Nephron (organoid): ENCODE results near the gene TMEM14A.
"Not testable (repeated sequence)": the region's sequence is repeated elsewhere in the genome, so short reads cannot be mapped to it uniquely, and the experiment has no call there.

Source experiments
- H3K27ac Mint-ChIP-seq, 3 experiments: 2 replicates each; pipeline ENCODE4 v1.8.0; 2020; ENCODE audit warnings: mixed read lengths in 3 of 3, mild to moderate bottlenecking in 2 of 3, moderate library complexity in 1 of 3
- H3K27me3 Mint-ChIP-seq: 2 replicates; pipeline ENCODE4 v1.8.0; 2021; ENCODE audit warnings: low read depth, mild to moderate bottlenecking, moderate library complexity, mixed read lengths
- H3K36me3 Mint-ChIP-seq: 2 replicates; pipeline ENCODE4 v1.8.0; 2020; ENCODE audit warnings: low read depth, mixed read lengths
- H3K4me1 Mint-ChIP-seq: 2 replicates; pipeline ENCODE4 v1.8.0; 2020; ENCODE audit warnings: mixed read lengths
- H3K4me3 Mint-ChIP-seq, 3 experiments: 2 replicates each; pipeline ENCODE4 v1.8.0; 2020; ENCODE audit warnings: mild to moderate bottlenecking in 3 of 3, mixed read lengths in 3 of 3, moderate library complexity in 2 of 3
- H3K9me3 Mint-ChIP-seq: 2 replicates; pipeline ENCODE4 v1.8.0; 2020; ENCODE audit warnings: mixed read lengths
- CTCF ChIP-seq, 3 experiments: fragments of 200-600 bp; sonication (generic); IDR thresholded peaks; one replicate each; pipeline ENCODE4 v1.5.0; 2021; ENCODE audit warnings: antibody characterized with exemption in 3 of 3; ENCODE audit not compliant: unreplicated experiment in 3 of 3

Gene TMEM14A

DNA sequence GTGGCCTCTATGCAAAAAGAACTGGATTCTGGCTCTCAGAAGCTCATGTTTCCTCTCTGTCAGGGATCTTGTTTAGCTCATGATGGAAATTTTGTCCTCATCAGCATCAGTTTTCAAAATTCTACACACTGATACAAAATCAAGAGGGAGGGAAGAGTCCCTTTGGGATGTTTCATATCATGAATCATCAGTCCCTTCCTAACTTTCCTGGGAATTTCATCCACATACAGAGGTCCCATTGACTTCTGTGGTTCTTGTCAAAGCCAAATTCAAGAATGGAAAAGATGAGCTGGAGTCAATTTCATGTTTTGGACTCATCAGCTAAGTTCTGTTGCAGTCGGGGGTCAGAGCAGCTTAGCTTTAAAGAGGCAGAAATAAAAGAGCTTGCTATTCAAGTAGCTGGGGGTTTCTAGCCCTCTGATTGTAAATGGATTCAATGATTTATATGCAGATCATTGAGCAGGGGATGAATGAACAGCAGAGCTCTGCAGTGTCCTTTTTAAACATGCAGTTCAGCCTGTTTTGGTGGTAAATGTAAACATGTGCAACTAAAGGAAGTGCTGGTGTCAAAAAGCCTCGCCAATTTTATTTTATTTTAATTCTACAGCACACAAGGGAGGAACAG is 21.3 kb upstream of the TMEM14A start:
- Mint-ChIP-seq H3K36me3 (no peaks in the 10 kb centered on the region), H3K27me3 (no peaks in the 10 kb centered on the region), H3K27ac (peak overlapping the region; percentile 7 to 80 (median 33)), H3K4me3 (no peak overlapping the region), H3K4me1 (peaks cover 38% of the 10 kb centered on the region), H3K9me3 (peaks cover 8% of the 10 kb centered on the region)
- no peak for TF ChIP-seq CTCF (IDR thresholded peaks at IDR 0.05; ENCODE audit: unreplicated experiment in 3 of 3)

DNA sequence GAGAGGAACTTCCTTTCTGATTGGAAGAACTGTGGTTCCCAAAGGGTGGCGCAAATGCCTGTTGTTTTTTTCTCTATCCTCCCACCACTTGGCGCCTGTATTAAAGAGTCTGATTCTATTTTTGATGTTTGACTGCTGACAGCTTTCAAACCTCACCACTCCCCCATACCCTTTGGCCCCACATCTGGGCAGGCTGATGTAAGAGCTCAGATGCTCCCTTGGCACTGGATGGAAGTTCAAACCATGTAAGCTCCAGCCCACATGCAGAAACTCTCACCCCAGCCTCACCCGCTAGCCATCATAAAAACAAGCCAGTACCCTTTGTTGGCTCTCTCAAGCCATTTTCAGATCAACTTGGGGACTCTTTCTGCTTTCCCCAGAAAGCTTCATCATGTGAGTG is 20.0 kb upstream of the TMEM14A start:
- TF ChIP-seq CTCF (IDR thresholded peaks at IDR 0.05; ENCODE audit: unreplicated experiment in 3 of 3): no peak
- Mint-ChIP-seq H3K27me3 (no peaks in the 10 kb centered on the region), H3K36me3 (no peaks in the 10 kb centered on the region), H3K9me3 (peaks cover 9% of the 10 kb centered on the region), H3K27ac (peak overlapping the region; percentile 7 to 80 (median 60)), H3K4me3 (no peak overlapping the region), H3K4me1 (peaks cover 38% of the 10 kb centered on the region)

- Mint-ChIP-seq H3K27me3 (no peaks in the 10 kb centered on the region), H3K27ac (no peak overlapping the region), H3K9me3 (peaks cover 19% of the 10 kb centered on the region), H3K4me3 (no peak overlapping the region), H3K36me3 (peaks cover 6% of the 10 kb centered on the region), H3K4me1 (peaks cover 34% of the 10 kb centered on the region)
- no peak for TF ChIP-seq CTCF (IDR thresholded peaks at IDR 0.05; ENCODE audit: unreplicated experiment in 3 of 3)
Measured at GRCh38 chr6:52653151-52653550, 17.8 kb upstream of the TMEM14A start.

GRCh38 chr6:52654007-52654406 is 16.9 kb upstream of the TMEM14A start:
- Mint-ChIP-seq H3K4me3 (no peak overlapping the region), H3K9me3 (peaks cover 19% of the 10 kb centered on the region), H3K27me3 (no peaks in the 10 kb centered on the region), H3K4me1 (peaks cover 26% of the 10 kb centered on the region), H3K27ac (no peak overlapping the region), H3K36me3 (peaks cover 6% of the 10 kb centered on the region)
- no peak for TF ChIP-seq CTCF (IDR thresholded peaks at IDR 0.05; ENCODE audit: unreplicated experiment in 3 of 3)

- Mint-ChIP-seq H3K36me3 (peaks cover 6% of the 10 kb centered on the region), H3K4me3 (no peak overlapping the region), H3K27me3 (no peaks in the 10 kb centered on the region), H3K4me1 (peaks cover 20% of the 10 kb centered on the region), H3K9me3 (peaks cover 19% of the 10 kb centered on the region), H3K27ac (no peak overlapping the region)
- TF ChIP-seq CTCF (IDR thresholded peaks at IDR 0.05; ENCODE audit: unreplicated experiment in 3 of 3): no peak
Measured at GRCh38 chr6:52654592-52654991, 16.3 kb upstream of the TMEM14A start.

GRCh38 chr6:52655941-52656340 is 15.0 kb upstream of the TMEM14A start:
- not testable (repeated sequence) for H3K36me3 Mint-ChIP-seq, H3K27ac Mint-ChIP-seq, H3K4me1 Mint-ChIP-seq, H3K4me3 Mint-ChIP-seq, H3K27me3 Mint-ChIP-seq
- H3K9me3 Mint-ChIP-seq: peaks cover 19% of the 10 kb centered on the region
